K562 (cell line): ENCODE results near the gene TUBA3C. TPM values are rescaled to one million over a fixed set of nuclear protein-coding genes. Genes with fewer than 3 reads are reported as not detected.

ENCODE experiments used
- ATAC-seq: fragments of 200-7000 bp; cut with Tn5 transposase; 3 replicates; pipeline ENCODE4 v1.9.1; 2020; ENCODE audit warnings: moderate library complexity
- BruUV-seq: library from RNA; stranded (reverse); fragments of 400-500 nt; replicated peaks from 2 replicates; lab custom pipeline; 2021; lab: Mats Ljungman, UMichigan
- CTCF ChIA-PET: fragments of 300-600 bp; formaldehyde crosslinking; extraction: SDS; loops from one replicate; lab custom pipeline; 2021; ENCODE audit warnings: low intra/inter-chr PET ratio; lab: Yijun Ruan, JAX
- POLR2A ChIA-PET: fragments of 300-600, 350-650 bp; sonication (Branson Sonifier 250); formaldehyde crosslinking; extraction: SDS; loops from one replicate; lab custom pipeline; 2021; ENCODE audit warnings: antibody characterized with exemption, inconsistent platforms; lab: Yijun Ruan, JAX
- DNase-seq, 4 experiments: peaks; one replicate each; pipeline versions ENCODE4 v3.0.0 to v3.0.0-alpha.2; 2011 to 2018; ENCODE audit warnings: low spot score in 3 of 4, mixed read lengths in 3 of 4; ENCODE audit errors: extremely low read depth in 1 of 4
- FAIRE-seq: peaks from 2 replicates; lab custom pipeline; 2011; peaks lifted over from hg19 to GRCh38; lab: Jason Lieb, UNC
- H2AFZ ChIP-seq: 2 replicates; pipeline ENCODE4 v1.6.0; 2011; ENCODE audit warnings: low read depth, low read length, control low read depth, inconsistent platforms
- H3K27ac ChIP-seq: fragments of 200-600 bp; 3 replicates; pipeline ENCODE4 v1.8.0; 2011; ENCODE audit warnings: low read depth, mild to moderate bottlenecking, control low read depth, inconsistent platforms, low read length, moderate library complexity, mixed read lengths; ENCODE audit errors: extremely low read depth
- H3K27me3 ChIP-seq, 2 experiments: fragments of 300-600 bp in 1 of 2; 2 replicates in 1 of 2; 3 replicates in 1 of 2; pipeline versions ENCODE4 v1.6.0 to v1.8.0; 2011; ENCODE audit warnings: inconsistent platforms in 2 of 2, low read length in 2 of 2, mild to moderate bottlenecking in 1 of 2, mixed read lengths in 1 of 2, moderate library complexity in 1 of 2; ENCODE audit not compliant: control insufficient read depth in 2 of 2, insufficient read depth in 2 of 2
- H3K36me3 ChIP-seq: fragments of 300-600 bp; 3 replicates; pipeline ENCODE4 v1.8.0; 2011; ENCODE audit warnings: mild to moderate bottlenecking, low read length, inconsistent platforms; ENCODE audit not compliant: control insufficient read depth, insufficient read depth
- H3K4me1 ChIP-seq, 2 experiments: fragments of 200-600 bp in 1 of 2; replicated peaks in 1 of 2; 2 replicates in 1 of 2; 3 replicates in 1 of 2; pipeline versions ENCODE4 v1.5.1 to v1.8.0; 2011; ENCODE audit warnings: inconsistent platforms in 2 of 2, low read length in 2 of 2, mild to moderate bottlenecking in 1 of 2, mixed read lengths in 1 of 2, moderate library complexity in 1 of 2; ENCODE audit not compliant: control insufficient read depth in 2 of 2, insufficient read depth in 2 of 2
- H3K4me2 ChIP-seq: 2 replicates; pipeline ENCODE4 v1.6.1; 2011; ENCODE audit warnings: low read length, control low read depth, inconsistent platforms, mixed read lengths; ENCODE audit not compliant: insufficient read depth
- H3K4me3 ChIP-seq: fragments of 200-600 bp; sonication (generic), shearing (Covaris generic); 2 replicates; pipeline ENCODE4 v1.5.1; 2016; ENCODE audit warnings: control low read depth, inconsistent platforms
- H3K79me2 ChIP-seq: fragments of 200-600 bp; 3 replicates; pipeline ENCODE4 v1.8.0; 2011; ENCODE audit warnings: low read length, inconsistent platforms; ENCODE audit not compliant: control insufficient read depth, insufficient read depth
- H3K9ac ChIP-seq, 2 experiments: 2 replicates each; pipeline versions ENCODE4 v1.6.0 to v1.6.1; 2011; ENCODE audit warnings: low read depth in 2 of 2, low read length in 2 of 2, control low read depth in 1 of 2, inconsistent platforms in 1 of 2, mild to moderate bottlenecking in 1 of 2, mixed read lengths in 1 of 2; ENCODE audit not compliant: insufficient read depth in 1 of 2
- H3K9me1 ChIP-seq: one replicate; pipeline ENCODE4 v1.6.0; 2011; ENCODE audit warnings: inconsistent platforms, mild to moderate bottlenecking, low read length, moderate library complexity; ENCODE audit not compliant: control insufficient read depth, insufficient read depth
- H3K9me3 ChIP-seq: replicated peaks from 2 replicates; pipeline ENCODE4 v1.5.1; 2011; ENCODE audit warnings: low read depth, low read length, inconsistent platforms; ENCODE audit not compliant: control insufficient read depth, insufficient read depth
- H4K20me1 ChIP-seq: replicated peaks from 2 replicates; pipeline ENCODE4 v1.6.1; 2011; ENCODE audit warnings: low read length, inconsistent platforms, mixed read lengths; ENCODE audit not compliant: control insufficient read depth, insufficient read depth
- BCL6 ChIP-seq: fragments of 250-450 bp; sonication (Bioruptor Pico); IDR thresholded peaks from 2 replicates; pipeline ENCODE4 v1.4.0; 2020
- CBFB ChIP-seq: sonication (generic); formaldehyde crosslinking; IDR thresholded peaks from 2 replicates; pipeline ENCODE4 v1.4.0; 2020; ENCODE audit warnings: mild to moderate bottlenecking, missing genetic modification reagents
- CBX1 ChIP-seq: sonication (generic); IDR thresholded peaks from 2 replicates; pipeline ENCODE4 v1.6.1; 2016; ENCODE audit warnings: antibody characterized with exemption, low read depth, mild to moderate bottlenecking
- DIDO1 ChIP-seq: fragments of 450-650 bp; IDR thresholded peaks from 2 replicates; pipeline ENCODE4 v1.6.1; 2016; ENCODE audit warnings: low read depth, missing biosample characterization, missing genetic modification characterization
- GTF2A2 ChIP-seq: IDR thresholded peaks from 2 replicates; pipeline ENCODE4 v1.6.1; 2016; ENCODE audit warnings: mild to moderate bottlenecking, missing genetic modification characterization, missing compliant biosample characterization
- HDGF ChIP-seq: fragments of 450-650 bp; IDR thresholded peaks from 2 replicates; pipeline ENCODE4 v1.6.1; 2016
- KAT2B ChIP-seq: IDR thresholded peaks from one replicate; pipeline ENCODE4 v1.6.1; 2012; ENCODE audit warnings: low read depth, mild to moderate bottlenecking, control low read depth, inconsistent platforms, low read length, moderate library complexity
- KLF13 ChIP-seq: fragments of 450-650 bp; IDR thresholded peaks from 2 replicates; pipeline ENCODE4 v1.6.1; 2016; ENCODE audit warnings: missing genetic modification characterization, low read depth, mild to moderate bottlenecking, missing compliant biosample characterization, moderate library complexity, borderline replicate concordance
- PHB ChIP-seq: fragments of 250-450 bp; sonication (Bioruptor Pico); IDR thresholded peaks from 2 replicates; pipeline ENCODE4 v1.5.0; 2021
- TOE1 ChIP-seq, 2 experiments: fragments of 450-650 bp in 1 of 2; sonication (generic) in 1 of 2; formaldehyde crosslinking in 1 of 2; IDR thresholded peaks; 2 replicates each; pipeline versions ENCODE4 v1.7.1 to v1.8.0; 2016 to 2022; ENCODE audit warnings: borderline replicate concordance in 2 of 2, mild to moderate bottlenecking in 2 of 2, antibody characterized with exemption in 1 of 2, inconsistent platforms in 1 of 2, low read depth in 1 of 2, missing genetic modification reagents in 1 of 2, moderate library complexity in 1 of 2
- ZBTB8A ChIP-seq: fragments of 450-650 bp; IDR thresholded peaks from 2 replicates; pipeline ENCODE4 v1.6.1; 2018; ENCODE audit warnings: mild to moderate bottlenecking, moderate library complexity; ENCODE audit not compliant: partially characterized antibody
- ZNF133 ChIP-seq: fragments of 250-450 bp; sonication (Bioruptor Pico); IDR thresholded peaks from 2 replicates; pipeline ENCODE4 v1.4.0; 2020; ENCODE audit warnings: mild to moderate bottlenecking
- ZNF347 ChIP-seq: fragments of 450-650 bp; formaldehyde crosslinking; IDR thresholded peaks from 2 replicates; pipeline ENCODE4 v1.4.0; 2020; ENCODE audit warnings: low read depth, mild to moderate bottlenecking, moderate library complexity
- WGBS: fragments of 100-300 bp; shearing (Covaris generic); methylation state at CpG from one replicate; pipeline ENCODE4 v1.1.6; 2016; ENCODE audit warnings: low coverage, mixed read lengths; ENCODE audit not compliant: insufficient coverage; ENCODE audit errors: missing lambda C conversion rate; 5-methylcytosine and 5-hydroxymethylcytosine counted together
- in situ Hi-C: fragments of 300-500 bp; cut with MboI; formaldehyde crosslinking; loops from 4 replicates; pipeline ENCODE4 v1.15.0; 2018; ENCODE audit warnings: inconsistent platforms, mixed read lengths
- intact Hi-C: fragments of 100-400 bp; cut with micrococcal nuclease; formaldehyde crosslinking; loops from 2 replicates; pipeline ENCODE4 v1.14.2; 2022
- polyA plus RNA-seq, 8 experiments: library from polyadenylated mRNA; depleted of rRNA in 4 of 8; stranded (reverse) in 5 of 8; unstranded in 3 of 8; fragments of >200 nt; fragmentation: Nextera tagmentation in 2 of 8; fragmentation: Illumina TruSeq in 1 of 8; extraction: Ambion mirVana in 2 of 8; extraction: Trizol in 1 of 8; gene quantifications; 2 replicates each; pipeline versions ENCODE4 v1.2.1 to v1.2.3, GENCODE V29; 2011 to 2014; ENCODE audit warnings: inconsistent platforms in 1 of 8, missing spikeins in 1 of 8
- total RNA-seq, 7 experiments: library from RNA; depleted of rRNA in 6 of 7; stranded (reverse); fragments of >200 nt in 6 of 7; fragmentation: Illumina TruSeq in 2 of 7; extraction: Trizol in 2 of 7; gene quantifications; 2 replicates each; pipeline versions ENCODE4 v1.2.1 to v1.2.3, GENCODE V29; 2011 to 2021; ENCODE audit warnings: low replicate concordance in 1 of 7
- TF ChIP-seq, protein P1 (sequence below): fragments of 200-800 bp; sonication (Bioruptor generic); IDR thresholded peaks from 2 replicates; pipeline ENCODE4 v1.6.1; 2016; ENCODE audit warnings: missing genetic modification characterization, missing compliant biosample characterization
- TF ChIP-seq, protein P2 (sequence below): sonication (generic); formaldehyde crosslinking; IDR thresholded peaks from 2 replicates; pipeline ENCODE4 v1.9.0; 2022; ENCODE audit warnings: mild to moderate bottlenecking, missing genetic modification reagents
- TF ChIP-seq, protein P3 (sequence below): fragments of 450-650 bp; IDR thresholded peaks from 2 replicates; pipeline ENCODE4 v1.6.1; 2018; ENCODE audit warnings: mild to moderate bottlenecking, low read depth; ENCODE audit not compliant: partially characterized antibody

The TUBA3C gene
- total and polyA plus RNA-seq, 9 of the 15 experiments (the other 6 are each of a cell fraction or from before 2014, with no cell fraction given) = 0.10 to 4.2 (median 2.2) TPM

DNA sequence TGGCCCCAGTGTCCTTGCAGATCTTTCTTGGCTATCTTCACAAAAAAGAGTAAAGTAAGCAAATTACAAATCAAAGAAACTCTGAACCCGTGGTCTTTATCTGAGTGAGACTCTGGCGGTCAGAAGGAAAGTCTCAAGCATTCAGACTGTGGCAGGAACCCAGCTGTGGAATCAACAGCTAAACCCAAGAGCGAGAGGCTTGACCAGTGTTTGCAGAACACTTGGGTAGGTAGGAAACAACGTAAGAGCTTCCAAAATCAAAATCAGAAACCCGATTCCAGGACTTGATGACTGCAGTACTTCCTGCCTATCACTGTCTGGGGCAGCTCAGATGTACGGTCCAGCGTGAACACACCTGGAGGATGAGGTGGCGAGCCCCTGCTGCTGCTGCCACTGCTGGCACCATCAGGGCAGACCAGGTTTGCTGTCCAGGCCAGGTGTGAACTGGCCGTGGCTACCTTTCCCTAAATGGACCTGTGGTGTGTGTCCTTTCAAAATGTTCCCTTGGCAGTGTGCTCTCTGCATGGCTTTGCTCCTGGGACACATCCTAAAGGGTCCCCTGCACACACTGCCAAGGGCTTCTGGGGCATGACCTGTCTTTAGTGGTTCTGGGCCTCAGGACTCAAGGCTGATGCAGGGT lies 9.5 kb downstream of the TUBA3C start:
- DNase-seq (no peak), ATAC-seq (no peak), FAIRE-seq (no peak)
- Histone ChIP-seq H4K20me1 (no peaks in the 10 kb centered on the region), H3K9me1 (no peaks in the 10 kb centered on the region), H3K27me3 (no peaks in the 10 kb centered on the region; a peak in 1 of 5 replicates), H3K4me2 (no peak overlapping the region), H3K4me3 (no peak overlapping the region), H3K4me1 (no peaks in the 10 kb centered on the region), H3K27ac (no peak overlapping the region), H3K79me2 (no peaks in the 10 kb centered on the region), H2AFZ (no peak overlapping the region), H3K9me3 (no peaks in the 10 kb centered on the region), H3K36me3 (no peaks in the 10 kb centered on the region), H3K9ac (no peak overlapping the region)
- CTCF ChIA-PET = no interaction called here
- BruUV-seq = no TSS peak
- 0% methylated on average over 9 of the region's 9 CpGs for WGBS
- in situ Hi-C loops = no loop called here
- intact Hi-C loops = no loop called here
- TF ChIP-seq GTF2A2 (tag) (no peak), BCL6 (no peak), ZBTB8A (no peak), CBFB (CRISPR knock-in tag) (no peak), PHB (no peak), ZNF347 (no peak), TOE1 (IDR thresholded peaks at IDR 0.05; ENCODE audit: borderline replicate concordance) (no peak), TOE1 (CRISPR knock-in tag; IDR thresholded peaks at IDR 0.05; ENCODE audit: borderline replicate concordance, low read depth) (no peak), CBX1 (no peak), HDGF (no peak), KLF13 (tag) (no peak), DIDO1 (tag) (no peak), ZNF133 (CRISPR knock-in tag) (no peak), KAT2B (no peak)
- TF ChIP-seq, protein P1, sequence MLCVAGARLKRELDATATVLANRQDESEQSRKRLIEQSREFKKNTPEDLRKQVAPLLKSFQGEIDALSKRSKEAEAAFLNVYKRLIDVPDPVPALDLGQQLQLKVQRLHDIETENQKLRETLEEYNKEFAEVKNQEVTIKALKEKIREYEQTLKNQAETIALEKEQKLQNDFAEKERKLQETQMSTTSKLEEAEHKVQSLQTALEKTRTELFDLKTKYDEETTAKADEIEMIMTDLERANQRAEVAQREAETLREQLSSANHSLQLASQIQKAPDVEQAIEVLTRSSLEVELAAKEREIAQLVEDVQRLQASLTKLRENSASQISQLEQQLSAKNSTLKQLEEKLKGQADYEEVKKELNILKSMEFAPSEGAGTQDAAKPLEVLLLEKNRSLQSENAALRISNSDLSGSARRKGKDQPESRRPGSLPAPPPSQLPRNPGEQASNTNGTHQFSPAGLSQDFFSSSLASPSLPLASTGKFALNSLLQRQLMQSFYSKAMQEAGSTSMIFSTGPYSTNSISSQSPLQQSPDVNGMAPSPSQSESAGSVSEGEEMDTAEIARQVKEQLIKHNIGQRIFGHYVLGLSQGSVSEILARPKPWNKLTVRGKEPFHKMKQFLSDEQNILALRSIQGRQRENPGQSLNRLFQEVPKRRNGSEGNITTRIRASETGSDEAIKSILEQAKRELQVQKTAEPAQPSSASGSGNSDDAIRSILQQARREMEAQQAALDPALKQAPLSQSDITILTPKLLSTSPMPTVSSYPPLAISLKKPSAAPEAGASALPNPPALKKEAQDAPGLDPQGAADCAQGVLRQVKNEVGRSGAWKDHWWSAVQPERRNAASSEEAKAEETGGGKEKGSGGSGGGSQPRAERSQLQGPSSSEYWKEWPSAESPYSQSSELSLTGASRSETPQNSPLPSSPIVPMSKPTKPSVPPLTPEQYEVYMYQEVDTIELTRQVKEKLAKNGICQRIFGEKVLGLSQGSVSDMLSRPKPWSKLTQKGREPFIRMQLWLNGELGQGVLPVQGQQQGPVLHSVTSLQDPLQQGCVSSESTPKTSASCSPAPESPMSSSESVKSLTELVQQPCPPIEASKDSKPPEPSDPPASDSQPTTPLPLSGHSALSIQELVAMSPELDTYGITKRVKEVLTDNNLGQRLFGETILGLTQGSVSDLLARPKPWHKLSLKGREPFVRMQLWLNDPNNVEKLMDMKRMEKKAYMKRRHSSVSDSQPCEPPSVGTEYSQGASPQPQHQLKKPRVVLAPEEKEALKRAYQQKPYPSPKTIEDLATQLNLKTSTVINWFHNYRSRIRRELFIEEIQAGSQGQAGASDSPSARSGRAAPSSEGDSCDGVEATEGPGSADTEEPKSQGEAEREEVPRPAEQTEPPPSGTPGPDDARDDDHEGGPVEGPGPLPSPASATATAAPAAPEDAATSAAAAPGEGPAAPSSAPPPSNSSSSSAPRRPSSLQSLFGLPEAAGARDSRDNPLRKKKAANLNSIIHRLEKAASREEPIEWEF (CRISPR knock-in tag) = no peak
- TF ChIP-seq, protein P2, sequence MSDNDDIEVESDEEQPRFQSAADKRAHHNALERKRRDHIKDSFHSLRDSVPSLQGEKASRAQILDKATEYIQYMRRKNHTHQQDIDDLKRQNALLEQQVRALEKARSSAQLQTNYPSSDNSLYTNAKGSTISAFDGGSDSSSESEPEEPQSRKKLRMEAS (CRISPR knock-in tag) = no peak
- TF ChIP-seq, protein P3, sequence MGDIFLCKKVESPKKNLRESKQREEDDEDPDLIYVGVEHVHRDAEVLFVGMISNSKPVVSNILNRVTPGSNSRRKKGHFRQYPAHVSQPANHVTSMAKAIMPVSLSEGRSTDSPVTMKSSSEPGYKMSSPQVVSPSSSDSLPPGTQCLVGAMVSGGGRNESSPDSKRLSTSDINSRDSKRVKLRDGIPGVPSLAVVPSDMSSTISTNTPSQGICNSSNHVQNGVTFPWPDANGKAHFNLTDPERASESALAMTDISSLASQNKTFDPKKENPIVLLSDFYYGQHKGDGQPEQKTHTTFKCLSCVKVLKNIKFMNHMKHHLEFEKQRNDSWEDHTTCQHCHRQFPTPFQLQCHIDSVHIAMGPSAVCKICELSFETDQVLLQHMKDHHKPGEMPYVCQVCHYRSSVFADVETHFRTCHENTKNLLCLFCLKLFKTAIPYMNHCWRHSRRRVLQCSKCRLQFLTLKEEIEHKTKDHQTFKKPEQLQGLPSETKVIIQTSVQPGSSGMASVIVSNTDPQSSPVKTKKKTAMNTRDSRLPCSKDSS = no peak
- POLR2A ChIA-PET = no interaction called here
